Trophoblast cell (in vitro differentiated cells and primary cell): ENCODE data around the gene DGKE.

Source experiments
- DNase-seq, 2 donors: peaks; one replicate each; pipeline ENCODE4 v3.0.0-alpha.2; 2016
- H2AFZ ChIP-seq: 2 replicates; pipeline ENCODE4 v1.6.1; 2013; ENCODE audit warnings: low read length, moderate library complexity, mild to moderate bottlenecking; ENCODE audit not compliant: insufficient read depth, poor library complexity
- H2AK5ac ChIP-seq: 2 replicates; pipeline ENCODE4 v1.6.1; 2013; ENCODE audit warnings: mild to moderate bottlenecking, low read length
- H2BK120ac ChIP-seq: 2 replicates; pipeline ENCODE4 v1.6.1; 2013; ENCODE audit warnings: low read length, mild to moderate bottlenecking, moderate library complexity; ENCODE audit not compliant: insufficient read depth, poor library complexity
- H2BK12ac ChIP-seq: 2 replicates; pipeline ENCODE4 v1.6.1; 2013; ENCODE audit warnings: mild to moderate bottlenecking, low read length, moderate library complexity
- H2BK5ac ChIP-seq: 2 replicates; pipeline ENCODE4 v1.6.1; 2013; ENCODE audit warnings: low read length, low read depth, moderate library complexity, mild to moderate bottlenecking; ENCODE audit not compliant: poor library complexity
- H3K14ac ChIP-seq: 2 replicates; pipeline ENCODE4 v1.6.1; 2013; ENCODE audit warnings: mild to moderate bottlenecking, low read length
- H3K18ac ChIP-seq: 2 replicates; pipeline ENCODE4 v1.6.1; 2013; ENCODE audit warnings: mild to moderate bottlenecking, low read length
- H3K23ac ChIP-seq: 2 replicates; pipeline ENCODE4 v1.6.1; 2013; ENCODE audit warnings: low read length
- H3K27ac ChIP-seq: 2 replicates; pipeline ENCODE4 v1.5.1; 2013; ENCODE audit warnings: low read depth, mild to moderate bottlenecking, inconsistent platforms, low read length, moderate library complexity
- H3K27me3 ChIP-seq: 2 replicates; pipeline ENCODE4 v1.6.1; 2013; ENCODE audit warnings: inconsistent platforms, mild to moderate bottlenecking, low read length, moderate library complexity; ENCODE audit not compliant: insufficient read depth
- H3K36me3 ChIP-seq, 2 experiments: 1 replicate in 1 of 2; 2 replicates in 1 of 2; pipeline ENCODE4 v1.6.1; 2013; ENCODE audit warnings: low read length in 2 of 2, mild to moderate bottlenecking in 2 of 2, moderate library complexity in 1 of 2; ENCODE audit not compliant: insufficient read depth in 2 of 2, control insufficient read depth in 1 of 2
- H3K4ac ChIP-seq: 2 replicates; pipeline ENCODE4 v1.6.1; 2013; ENCODE audit warnings: low read depth, mild to moderate bottlenecking, low read length, moderate library complexity
- H3K4me1 ChIP-seq, 2 experiments: 1 replicate in 1 of 2; 2 replicates in 1 of 2; pipeline ENCODE4 v1.6.1; 2013; ENCODE audit warnings: low read length in 2 of 2, mild to moderate bottlenecking in 2 of 2, moderate library complexity in 1 of 2; ENCODE audit not compliant: insufficient read depth in 2 of 2, control insufficient read depth in 1 of 2
- H3K4me2 ChIP-seq: 2 replicates; pipeline ENCODE4 v1.6.1; 2013; ENCODE audit warnings: inconsistent platforms, mild to moderate bottlenecking, low read length, moderate library complexity
- H3K4me3 ChIP-seq: 2 replicates; pipeline ENCODE4 v1.5.1; 2013; ENCODE audit warnings: mild to moderate bottlenecking, low read depth, low read length, inconsistent platforms
- H3K79me1 ChIP-seq: one replicate; pipeline ENCODE4 v1.6.1; 2013; ENCODE audit warnings: low read length
- H3K79me2 ChIP-seq: 2 replicates; pipeline ENCODE4 v1.6.1; 2013; ENCODE audit warnings: low read length, mild to moderate bottlenecking; ENCODE audit not compliant: control insufficient read depth, insufficient read depth, poor library complexity
- H3K9ac ChIP-seq: 2 replicates; pipeline ENCODE4 v1.6.1; 2013; ENCODE audit warnings: mild to moderate bottlenecking, low read length
- H3K9me3 ChIP-seq: 2 replicates; pipeline ENCODE4 v1.6.1; 2013; ENCODE audit warnings: low read depth, mild to moderate bottlenecking, control low read depth, inconsistent platforms, low read length; ENCODE audit not compliant: insufficient read depth
- H4K12ac ChIP-seq: 2 replicates; pipeline ENCODE4 v1.6.1; 2013; ENCODE audit warnings: low read depth, mild to moderate bottlenecking, low read length, moderate library complexity
- H4K8ac ChIP-seq: 2 replicates; pipeline ENCODE4 v1.6.1; 2013; ENCODE audit warnings: low read depth, mild to moderate bottlenecking, low read length, moderate library complexity
- H4K91ac ChIP-seq: one replicate; pipeline ENCODE4 v1.6.1; 2013; ENCODE audit warnings: low read depth, mild to moderate bottlenecking, low read length, moderate library complexity
- WGBS: extraction: QIAGEN DNeasy Blood & Tissue Kit; methylation state at CpG from one replicate; pipeline ENCODE4 v1.1.7; 2013; ENCODE audit warnings: missing lambda C conversion rate; ENCODE audit not compliant: insufficient read length, insufficient coverage; ENCODE audit errors: extremely low coverage; 5-methylcytosine and 5-hydroxymethylcytosine counted together

Gene DGKE

GRCh38 chr17:56867948-56868376 lies 34.0 kb downstream of the DGKE start:
- no peak overlapping the region for H3K9ac ChIP-seq
- no peak overlapping the region for H2AK5ac ChIP-seq
- no peaks in the 10 kb centered on the region for H3K9me3 ChIP-seq
- H3K23ac ChIP-seq = no peak overlapping the region
- no peak overlapping the region for H2BK12ac ChIP-seq
- H3K4ac ChIP-seq = no peak overlapping the region
- H4K91ac ChIP-seq = no peak overlapping the region
- H3K18ac ChIP-seq = no peak overlapping the region
- peak; percentile 62 to 83 for DNase-seq
- no peak overlapping the region for H3K14ac ChIP-seq
- no peak overlapping the region for H2BK120ac ChIP-seq
- no peak overlapping the region for H4K8ac ChIP-seq
- H3K79me1 ChIP-seq = peaks cover 1% of the 10 kb centered on the region
- no peaks in the 10 kb centered on the region for H3K79me2 ChIP-seq
- no peaks in the 10 kb centered on the region for H3K36me3 ChIP-seq
- H4K12ac ChIP-seq = no peak overlapping the region
- H3K4me1 ChIP-seq = peaks cover 3 to 9% of the 10 kb centered on the region in 2 experiments
- H3K4me3 ChIP-seq = no peak overlapping the region
- H2BK5ac ChIP-seq = no peak overlapping the region
- peak overlapping the region; percentile 73 for H3K27ac ChIP-seq
- no CpG with 5 or more reads among the region's 2 CpGs for WGBS
- H3K4me2 ChIP-seq = peak overlapping the region; percentile 9
- no peaks in the 10 kb centered on the region for H3K27me3 ChIP-seq
- H2AFZ ChIP-seq = no peak overlapping the region

DNA sequence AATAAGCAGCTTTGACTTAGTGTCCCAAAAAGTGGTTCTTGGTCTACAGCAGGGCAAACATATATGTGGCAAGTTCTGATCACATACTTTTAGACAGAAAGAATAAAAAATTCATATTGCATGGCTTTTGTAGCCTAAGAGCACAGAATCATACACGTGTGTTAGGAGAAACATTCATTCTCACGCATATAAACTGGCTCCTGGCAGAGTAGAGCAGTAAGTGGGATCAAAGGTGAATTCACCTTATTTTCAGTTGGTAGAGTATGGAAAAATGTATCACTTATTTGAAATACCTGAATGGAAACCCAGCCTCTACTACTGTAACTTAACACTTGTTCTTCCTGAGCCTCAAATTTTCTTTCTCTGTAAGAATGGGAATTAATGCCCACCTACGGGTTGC lies 34.8 kb downstream of the DGKE start:
- Histone ChIP-seq H2BK12ac (no peak overlapping the region), H3K27me3 (no peaks in the 10 kb centered on the region), H3K14ac (no peak overlapping the region), H3K79me1 (peaks cover 1% of the 10 kb centered on the region), H4K91ac (no peak overlapping the region), H3K23ac (no peak overlapping the region), H2AFZ (no peak overlapping the region), H3K27ac (peak overlapping the region; percentile 52), H3K18ac (no peak overlapping the region), H3K79me2 (no peaks in the 10 kb centered on the region), H4K12ac (no peak overlapping the region), H3K9me3 (no peaks in the 10 kb centered on the region), H2AK5ac (no peak overlapping the region), H4K8ac (no peak overlapping the region), H3K36me3 (no peaks in the 10 kb centered on the region), H3K4ac (no peak overlapping the region), H2BK120ac (no peak overlapping the region), H3K4me3 (no peak overlapping the region), H3K9ac (no peak overlapping the region), H3K4me1 (peaks cover 3 to 9% of the 10 kb centered on the region in 2 experiments), H2BK5ac (no peak overlapping the region), H3K4me2 (no peak overlapping the region)
- WGBS = no CpG with 5 or more reads among the region's 3 CpGs
- DNase-seq = no peak

DNA sequence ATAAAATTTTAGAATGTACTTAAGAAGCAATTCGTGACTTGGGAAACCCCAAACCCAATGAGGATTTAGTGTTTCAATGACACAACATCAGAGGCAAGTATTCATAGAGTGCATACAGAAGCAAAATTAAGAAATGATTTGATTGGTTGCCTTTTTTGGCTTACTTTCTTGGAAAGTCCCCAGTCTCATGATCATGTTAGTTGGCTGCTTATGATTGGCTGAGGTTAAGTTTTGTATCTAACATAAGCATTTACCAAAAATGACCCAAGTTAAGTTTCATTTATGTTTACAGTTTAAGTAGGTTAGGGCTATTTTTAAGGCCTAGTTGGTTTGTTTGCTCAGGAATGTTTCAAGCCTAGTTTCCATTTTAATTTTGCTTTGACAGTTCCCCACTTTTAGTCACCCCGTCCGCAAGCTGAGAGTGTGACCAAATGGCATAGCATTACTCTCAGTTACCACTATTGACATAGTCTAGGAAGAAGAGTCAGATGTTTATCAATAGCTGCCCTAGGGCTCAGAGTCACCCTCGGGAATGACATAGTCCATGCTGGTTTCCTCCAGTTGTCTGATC lies 36.2 kb downstream of the DGKE start:
- Histone ChIP-seq H3K14ac (no peak overlapping the region), H3K18ac (no peak overlapping the region), H2BK5ac (no peak overlapping the region), H3K27me3 (no peaks in the 10 kb centered on the region), H3K9me3 (no peaks in the 10 kb centered on the region), H3K9ac (no peak overlapping the region), H3K36me3 (no peaks in the 10 kb centered on the region), H3K4me2 (no peak overlapping the region), H3K4me3 (no peak overlapping the region), H3K23ac (no peak overlapping the region), H4K8ac (no peak overlapping the region), H2BK12ac (no peak overlapping the region), H2BK120ac (no peak overlapping the region), H4K91ac (no peak overlapping the region), H3K4ac (no peak overlapping the region), H3K79me2 (no peaks in the 10 kb centered on the region), H3K79me1 (peaks cover 1% of the 10 kb centered on the region), H3K27ac (no peak overlapping the region), H2AFZ (no peak overlapping the region), H2AK5ac (no peak overlapping the region), H3K4me1 (peaks cover 3 to 9% of the 10 kb centered on the region in 2 experiments), H4K12ac (no peak overlapping the region)
- WGBS = no CpG with 5 or more reads among the region's 4 CpGs
- peak; percentile 82 to 87 for DNase-seq

DNA sequence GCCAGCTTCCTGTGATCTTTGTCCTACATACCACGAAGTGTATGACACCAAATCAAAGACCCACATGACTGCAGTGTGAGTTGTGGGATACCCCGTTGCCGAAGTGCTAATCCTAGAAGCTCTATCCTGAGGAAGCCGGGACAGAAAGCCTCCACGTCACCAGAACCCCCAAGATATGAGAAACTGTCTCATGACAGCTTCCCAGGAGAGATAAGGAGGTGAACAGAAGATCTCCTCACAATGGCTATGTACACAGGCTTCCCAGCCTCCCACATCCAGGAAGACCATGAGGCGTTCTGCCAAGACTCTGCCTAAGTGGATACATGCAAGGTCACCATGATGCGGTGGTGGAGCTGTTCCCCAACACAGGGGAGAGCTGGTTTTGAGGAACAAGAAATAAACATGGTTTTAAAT lies 42.8 kb downstream of the DGKE start:
- H3K79me2 ChIP-seq = no peaks in the 10 kb centered on the region
- no peak overlapping the region for H4K12ac ChIP-seq
- no peak overlapping the region for H3K18ac ChIP-seq
- no peak overlapping the region for H3K14ac ChIP-seq
- no peak overlapping the region for H3K4me2 ChIP-seq
- H3K9me3 ChIP-seq = no peaks in the 10 kb centered on the region
- no peak overlapping the region for H3K9ac ChIP-seq
- no peak overlapping the region for H2AK5ac ChIP-seq
- H3K4me1 ChIP-seq = no peaks in the 10 kb centered on the region
- H3K23ac ChIP-seq = no peak overlapping the region
- no peaks in the 10 kb centered on the region for H3K27me3 ChIP-seq
- H4K91ac ChIP-seq = no peak overlapping the region
- no peak overlapping the region for H3K4ac ChIP-seq
- H3K79me1 ChIP-seq = no peaks in the 10 kb centered on the region
- H3K27ac ChIP-seq = no peak overlapping the region
- no peak for DNase-seq
- no peak overlapping the region for H2BK120ac ChIP-seq
- H2BK12ac ChIP-seq = no peak overlapping the region
- no peak overlapping the region for H3K4me3 ChIP-seq
- no peaks in the 10 kb centered on the region for H3K36me3 ChIP-seq
- no CpG with 5 or more reads among the region's 7 CpGs for WGBS
- H2AFZ ChIP-seq = no peak overlapping the region
- H4K8ac ChIP-seq = no peak overlapping the region
- H2BK5ac ChIP-seq = no peak overlapping the region
